HCT116 (cell line): Measurements from ENCODE around the gene CPNE2. TPM values are rescaled to one million over a fixed set of nuclear protein-coding genes. Genes with fewer than 3 reads are reported as not detected.

Source experiments
- ATAC-seq: fragments of 200-7000 bp; cut with Tn5 transposase; 2 replicates; pipeline ENCODE4 v1.9.1; 2020; ENCODE audit warnings: mild to moderate bottlenecking, moderate library complexity
- BruUV-seq: library from RNA; stranded (reverse); fragments of 400-500 nt; replicated peaks from 2 replicates; lab custom pipeline; 2021; lab: Mats Ljungman, UMichigan
- CTCF ChIA-PET: fragments of 300-600 bp; sonication (Branson Sonifier 250); formaldehyde crosslinking; loops from one replicate; lab custom pipeline; 2021; ENCODE audit warnings: antibody characterized with exemption; lab: Charles Lee
- POLR2A ChIA-PET: fragments of 300-600, 350-600 bp; sonication (Branson Sonifier 250); formaldehyde crosslinking; loops from one replicate; lab custom pipeline; 2021; ENCODE audit warnings: antibody characterized with exemption; lab: Charles Lee
- RAD21 ChIA-PET, 2 experiments: fragments of 300-600 bp; sonication (Branson Sonifier 250); formaldehyde crosslinking; loops; one replicate each; lab custom pipeline; 2023; ENCODE audit warnings: low total read pairs in 2 of 2; ENCODE audit not compliant: uncharacterized antibody in 2 of 2, unreplicated experiment in 2 of 2, low non-redundant PET in 1 of 2; lab: Charles Lee
- DNase-seq: peaks from one replicate; pipeline ENCODE4 v3.0.0-alpha.2; 2010; ENCODE audit warnings: low read depth, low spot score
- H2AFZ ChIP-seq: fragments of 200-600 bp; shearing (Covaris generic), sonication (generic); 2 replicates; pipeline ENCODE4 v1.6.1; 2017; ENCODE audit warnings: low read depth, mixed run types, mixed read lengths, antibody characterized with exemption, low read length; ENCODE audit not compliant: poor library complexity, severe bottlenecking
- H3K27ac ChIP-seq: 2 replicates; pipeline ENCODE4 v1.5.1; 2012; ENCODE audit warnings: low read depth, low read length
- H3K27me3 ChIP-seq: fragments of 200-600 bp; sonication (generic); 2 replicates; pipeline ENCODE4 v1.6.1; 2016; ENCODE audit warnings: mixed run types, low read length, mixed read lengths; ENCODE audit not compliant: insufficient read depth
- H3K36me3 ChIP-seq, 2 experiments: fragments of 200-500 bp in 1 of 2; fragments of 200-600 bp in 1 of 2; sonication (Bioruptor generic) in 1 of 2; sonication (generic) in 1 of 2; 2 replicates each; pipeline versions ENCODE4 v1.5.1 to v1.6.1; 2014 to 2016; ENCODE audit warnings: low read length in 2 of 2, inconsistent platforms in 1 of 2, mixed read lengths in 1 of 2, mixed run types in 1 of 2; ENCODE audit not compliant: insufficient read depth in 2 of 2, control insufficient read depth in 1 of 2
- H3K4me1 ChIP-seq, 2 experiments: fragments of 200-600 bp in 1 of 2; sonication (generic) in 1 of 2; 2 replicates each; pipeline versions ENCODE4 v1.5.1 to v1.6.1; 2012 to 2017; ENCODE audit warnings: low read length in 2 of 2, inconsistent platforms in 1 of 2, mild to moderate bottlenecking in 1 of 2, mixed read lengths in 1 of 2, mixed run types in 1 of 2, moderate library complexity in 1 of 2; ENCODE audit not compliant: insufficient read depth in 2 of 2, control insufficient read depth in 1 of 2
- H3K4me2 ChIP-seq: fragments of 200-600 bp; sonication (generic); 2 replicates; pipeline ENCODE4 v1.6.1; 2017; ENCODE audit warnings: mixed run types, low read length, mixed read lengths
- H3K4me3 ChIP-seq, 2 experiments: fragments of 200-600 bp in 1 of 2; sonication (generic) in 1 of 2; replicated peaks in 1 of 2; 2 replicates each; pipeline ENCODE4 v1.5.1; 2011 to 2016; ENCODE audit warnings: low read length in 2 of 2, control low read depth in 1 of 2, low read depth in 1 of 2, mild to moderate bottlenecking in 1 of 2, mixed read lengths in 1 of 2, mixed run types in 1 of 2
- H3K79me2 ChIP-seq: fragments of 200-600 bp; sonication (generic); 2 replicates; pipeline ENCODE4 v1.6.1; 2017; ENCODE audit warnings: mild to moderate bottlenecking, mixed run types, low read length, moderate library complexity, mixed read lengths; ENCODE audit not compliant: insufficient read depth
- H3K9ac ChIP-seq: fragments of 200-600 bp; sonication (generic); 2 replicates; pipeline ENCODE4 v1.6.1; 2016; ENCODE audit warnings: low read length, mixed read lengths
- H3K9me2 ChIP-seq: fragments of 200-600 bp; sonication (generic), shearing (Covaris generic); 2 replicates; pipeline ENCODE4 v1.6.1; 2017; ENCODE audit warnings: mixed run types, mild to moderate bottlenecking, moderate library complexity; ENCODE audit not compliant: insufficient read depth
- H3K9me3 ChIP-seq, 2 experiments: fragments of 200-500 bp in 1 of 2; fragments of 200-600 bp in 1 of 2; sonication (Bioruptor generic) in 1 of 2; sonication (generic) in 1 of 2; 2 replicates each; pipeline ENCODE4 v1.6.1; 2014 to 2017; ENCODE audit warnings: low read length in 2 of 2, mixed read lengths in 2 of 2, inconsistent platforms in 1 of 2, low read depth in 1 of 2, mild to moderate bottlenecking in 1 of 2, mixed run types in 1 of 2, moderate library complexity in 1 of 2; ENCODE audit not compliant: control insufficient read depth in 1 of 2, insufficient read depth in 1 of 2
- H4K20me1 ChIP-seq: fragments of 200-600 bp; sonication (generic), shearing (Covaris generic); 2 replicates; pipeline ENCODE4 v1.6.1; 2017; ENCODE audit warnings: mixed run types, mild to moderate bottlenecking, moderate library complexity; ENCODE audit not compliant: insufficient read depth
- CEBPB ChIP-seq: IDR thresholded peaks from 2 replicates; pipeline ENCODE4 v1.6.1; 2012; ENCODE audit warnings: low read depth
- EGR1 ChIP-seq: IDR thresholded peaks from 2 replicates; pipeline ENCODE4 v1.6.1; 2012; ENCODE audit warnings: low read depth
- ELF1 ChIP-seq: IDR thresholded peaks from 2 replicates; pipeline ENCODE4 v1.6.1; 2012; ENCODE audit warnings: low read depth, borderline replicate concordance
- EZH2 ChIP-seq: fragments of 200-600 bp; sonication (generic); IDR thresholded peaks from 2 replicates; pipeline ENCODE4 v1.6.1; 2017; ENCODE audit warnings: antibody characterized with exemption, mixed run types
- EZH2phosphoT487 ChIP-seq: fragments of 200-600 bp; IDR thresholded peaks from 2 replicates; pipeline ENCODE4 v1.6.1; 2018; ENCODE audit warnings: antibody characterized with exemption, borderline replicate concordance
- FOSL1 ChIP-seq: IDR thresholded peaks from 2 replicates; pipeline ENCODE4 v1.6.1; 2012; ENCODE audit warnings: low read depth
- POLR2A ChIP-seq: IDR thresholded peaks from 2 replicates; pipeline ENCODE4 v1.7.0; 2011; ENCODE audit warnings: borderline replicate concordance; ENCODE audit not compliant: insufficient read depth, insufficient read length; ENCODE audit errors: extremely low read depth
- POLR2AphosphoS5 ChIP-seq: IDR thresholded peaks from 2 replicates; pipeline ENCODE4 v1.6.1; 2011; ENCODE audit warnings: mild to moderate bottlenecking, low read depth, low read length, moderate library complexity
- RAD21 ChIP-seq: IDR thresholded peaks from 2 replicates; pipeline ENCODE4 v1.6.1; 2012; ENCODE audit warnings: low read depth, mild to moderate bottlenecking
- SIN3A ChIP-seq: IDR thresholded peaks from 2 replicates; pipeline ENCODE4 v1.6.1; 2012; ENCODE audit warnings: low read depth
- SP1 ChIP-seq: IDR thresholded peaks from 2 replicates; pipeline ENCODE4 v1.6.1; 2012; ENCODE audit warnings: low read depth
- SRF ChIP-seq: IDR thresholded peaks from 2 replicates; pipeline ENCODE4 v1.6.1; 2012; ENCODE audit warnings: low read depth
- TCF7L2 ChIP-seq: IDR thresholded peaks from 2 replicates; pipeline ENCODE4 v1.7.0; 2011; ENCODE audit warnings: borderline replicate concordance, inconsistent platforms; ENCODE audit not compliant: insufficient read depth, insufficient read length; ENCODE audit errors: extremely low read depth
- YY1 ChIP-seq: IDR thresholded peaks from 2 replicates; pipeline ENCODE4 v1.6.1; 2011; ENCODE audit warnings: low read length, low read depth, moderate library complexity, mild to moderate bottlenecking; ENCODE audit not compliant: insufficient replicate concordance; ENCODE audit errors: extremely low read depth
- ZNF274 ChIP-seq: fragments of 200-500 bp; sonication (Bioruptor generic); IDR thresholded peaks from 2 replicates; pipeline ENCODE4 v1.6.1; 2014; ENCODE audit warnings: mild to moderate bottlenecking, low read depth, low read length, inconsistent platforms
- intact Hi-C: fragments of 100-400 bp; cut with micrococcal nuclease; formaldehyde crosslinking; loops from 2 replicates; pipeline ENCODE4 v1.10.0; 2022
- total RNA-seq: library from RNA; stranded (reverse); gene quantifications from one replicate; pipeline ENCODE4 v1.2.1, GENCODE V29; 2021; ENCODE audit not compliant: unreplicated experiment
- TF ChIP-seq, protein P1 (sequence below): IDR thresholded peaks from 2 replicates; pipeline ENCODE4 v1.6.1; 2012; ENCODE audit warnings: low read depth
- TF ChIP-seq, protein P2 (sequence below): IDR thresholded peaks from 2 replicates; pipeline ENCODE4 v1.6.1; 2012
- TF ChIP-seq, protein P3 (sequence below): IDR thresholded peaks from 2 replicates; pipeline ENCODE4 v1.6.1; 2012

The CPNE2 gene
- total RNA-seq, 1 experiment from 2014 or later, result 31.2 TPM

DNA sequence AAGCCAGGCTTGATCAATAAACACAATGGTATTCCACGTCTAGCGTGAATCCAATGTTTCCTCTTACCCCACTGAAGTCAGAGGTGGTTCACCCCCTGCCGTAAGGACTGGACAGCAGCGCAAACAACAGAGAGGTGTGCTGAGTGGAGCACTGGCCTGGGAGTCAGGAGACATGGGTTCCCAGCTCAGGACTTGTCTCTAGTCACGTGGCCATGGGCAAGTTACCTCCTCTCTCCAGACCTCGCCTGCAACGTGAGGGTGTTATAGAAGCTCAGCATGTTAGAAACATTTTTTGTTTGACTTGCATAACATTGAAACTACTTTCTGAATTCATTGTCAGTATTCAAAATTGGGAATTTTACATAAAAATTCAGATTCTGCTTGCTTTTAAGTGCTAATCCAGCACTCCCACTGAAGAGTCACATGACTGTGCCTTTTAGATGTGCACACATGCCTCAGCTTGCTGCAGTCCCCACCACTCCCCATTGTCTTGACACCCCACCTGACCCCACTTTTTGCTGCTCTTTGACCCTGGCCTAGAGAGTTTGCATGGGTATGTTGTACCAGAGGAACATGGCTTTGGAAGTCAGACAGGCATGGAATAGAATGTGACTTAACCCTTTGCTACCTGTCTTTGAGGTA is 8.8 kb upstream of the CPNE2 start:
- H3K9ac ChIP-seq, result no peak overlapping the region
- H3K27ac ChIP-seq, result no peak overlapping the region
- H3K9me2 ChIP-seq, result no peaks in the 10 kb centered on the region
- no peak overlapping the region for H2AFZ ChIP-seq
- no TSS peak for BruUV-seq
- DNase-seq (no peak), ATAC-seq (no peak)
- ChIA-PET POLR2A (no interaction called here), CTCF (interaction anchor here (1.0 to 1.8 kb wide), 6 partner anchors 9 to 334 kb away, joined by 3 to 7 read pairs (median 3); partner anchors contain the start of gene CPNE2), RAD21 (interaction anchor here (0.7 to 1.0 kb wide), 2 partner anchors 24 to 333 kb away, joined by 3 read pairs; no protein-coding TSS in a partner anchor)
- no peaks in the 10 kb centered on the region for H3K79me2 ChIP-seq
- intact Hi-C loops, result loop anchor here (1.0 to 5.0 kb wide), 3 partner anchors 86 to 334 kb away; no protein-coding TSS in a partner anchor
- H3K36me3 ChIP-seq, result no peaks in the 10 kb centered on the region
- H3K9me3 ChIP-seq, result no peaks in the 10 kb centered on the region
- H3K4me3 ChIP-seq, result no peak overlapping the region
- no peaks in the 10 kb centered on the region for H3K27me3 ChIP-seq
- H3K4me2 ChIP-seq, result no peak overlapping the region
- no peaks in the 10 kb centered on the region for H4K20me1 ChIP-seq
- H3K4me1 ChIP-seq, result no peaks in the 10 kb centered on the region
- no peak for TF ChIP-seq FOSL1
- TF ChIP-seq, protein P1, sequence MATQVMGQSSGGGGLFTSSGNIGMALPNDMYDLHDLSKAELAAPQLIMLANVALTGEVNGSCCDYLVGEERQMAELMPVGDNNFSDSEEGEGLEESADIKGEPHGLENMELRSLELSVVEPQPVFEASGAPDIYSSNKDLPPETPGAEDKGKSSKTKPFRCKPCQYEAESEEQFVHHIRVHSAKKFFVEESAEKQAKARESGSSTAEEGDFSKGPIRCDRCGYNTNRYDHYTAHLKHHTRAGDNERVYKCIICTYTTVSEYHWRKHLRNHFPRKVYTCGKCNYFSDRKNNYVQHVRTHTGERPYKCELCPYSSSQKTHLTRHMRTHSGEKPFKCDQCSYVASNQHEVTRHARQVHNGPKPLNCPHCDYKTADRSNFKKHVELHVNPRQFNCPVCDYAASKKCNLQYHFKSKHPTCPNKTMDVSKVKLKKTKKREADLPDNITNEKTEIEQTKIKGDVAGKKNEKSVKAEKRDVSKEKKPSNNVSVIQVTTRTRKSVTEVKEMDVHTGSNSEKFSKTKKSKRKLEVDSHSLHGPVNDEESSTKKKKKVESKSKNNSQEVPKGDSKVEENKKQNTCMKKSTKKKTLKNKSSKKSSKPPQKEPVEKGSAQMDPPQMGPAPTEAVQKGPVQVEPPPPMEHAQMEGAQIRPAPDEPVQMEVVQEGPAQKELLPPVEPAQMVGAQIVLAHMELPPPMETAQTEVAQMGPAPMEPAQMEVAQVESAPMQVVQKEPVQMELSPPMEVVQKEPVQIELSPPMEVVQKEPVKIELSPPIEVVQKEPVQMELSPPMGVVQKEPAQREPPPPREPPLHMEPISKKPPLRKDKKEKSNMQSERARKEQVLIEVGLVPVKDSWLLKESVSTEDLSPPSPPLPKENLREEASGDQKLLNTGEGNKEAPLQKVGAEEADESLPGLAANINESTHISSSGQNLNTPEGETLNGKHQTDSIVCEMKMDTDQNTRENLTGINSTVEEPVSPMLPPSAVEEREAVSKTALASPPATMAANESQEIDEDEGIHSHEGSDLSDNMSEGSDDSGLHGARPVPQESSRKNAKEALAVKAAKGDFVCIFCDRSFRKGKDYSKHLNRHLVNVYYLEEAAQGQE, result no peak
- TF ChIP-seq EGR1, result no peak
- TF ChIP-seq POLR2AphosphoS5, result no peak
- TF ChIP-seq ELF1, result no peak
- TF ChIP-seq TCF7L2, result no peak
- no peak for TF ChIP-seq ZNF274
- no peak for TF ChIP-seq RAD21
- no peak for TF ChIP-seq POLR2A
- TF ChIP-seq SP1, result no peak
- TF ChIP-seq YY1, result no peak
- TF ChIP-seq EZH2phosphoT487, result no peak
- TF ChIP-seq SRF, result no peak
- TF ChIP-seq, protein P2, sequence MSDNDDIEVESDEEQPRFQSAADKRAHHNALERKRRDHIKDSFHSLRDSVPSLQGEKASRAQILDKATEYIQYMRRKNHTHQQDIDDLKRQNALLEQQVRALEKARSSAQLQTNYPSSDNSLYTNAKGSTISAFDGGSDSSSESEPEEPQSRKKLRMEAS, result no peak
- TF ChIP-seq SIN3A, result no peak
- TF ChIP-seq CEBPB, result no peak
- TF ChIP-seq, protein P3, sequence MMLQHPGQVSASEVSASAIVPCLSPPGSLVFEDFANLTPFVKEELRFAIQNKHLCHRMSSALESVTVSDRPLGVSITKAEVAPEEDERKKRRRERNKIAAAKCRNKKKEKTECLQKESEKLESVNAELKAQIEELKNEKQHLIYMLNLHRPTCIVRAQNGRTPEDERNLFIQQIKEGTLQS, result no peak
- TF ChIP-seq EZH2, result no peak
